ENCODE measurements around the gene LRRC8E.

DNA sequence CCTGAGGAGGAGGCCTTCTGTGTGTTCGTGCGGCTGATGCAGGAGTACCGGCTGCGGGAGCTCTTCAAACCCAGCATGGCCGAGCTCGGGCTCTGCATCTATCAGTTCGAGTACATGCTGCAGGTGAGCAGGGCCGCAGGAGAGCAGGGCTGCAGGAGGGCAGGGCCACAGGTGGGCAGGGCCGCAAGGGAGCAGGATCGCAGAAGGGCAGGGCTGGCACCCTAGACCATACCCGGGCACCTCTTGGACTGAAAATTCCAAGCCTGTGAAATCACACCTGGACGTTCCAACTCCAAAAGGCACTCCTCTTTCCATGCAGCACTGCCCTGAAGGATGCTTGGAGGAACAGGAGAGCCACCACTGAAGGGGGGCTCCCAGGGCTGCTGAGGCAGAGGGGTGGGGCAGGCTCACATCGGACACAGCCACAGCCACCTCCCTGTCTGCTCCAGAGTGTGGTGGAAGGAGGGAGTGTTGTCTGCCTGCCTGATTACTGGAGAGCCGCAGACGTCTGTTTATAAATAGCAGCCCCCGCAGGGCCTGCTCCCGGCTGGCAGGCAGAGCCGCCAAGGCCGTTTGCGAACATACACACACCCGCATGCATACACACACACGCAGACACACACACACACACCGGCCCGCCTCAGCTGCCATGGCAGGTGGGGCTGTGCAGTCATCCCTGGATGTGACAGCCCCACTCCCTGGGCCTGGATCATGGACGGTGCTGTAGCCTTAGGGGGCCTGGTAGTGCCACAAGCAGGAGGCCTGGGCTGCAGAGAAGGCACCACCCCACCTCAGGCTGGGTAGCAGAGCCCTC lies 38.1 kb upstream of the LRRC8E start:
- TF ChIP-seq CTCF (IDR thresholded peaks at IDR 0.05) (no peak), POLR2A (IDR thresholded peaks at IDR 0.05) (no peak)
